HT-29 (cell line): ENCODE measurements around the gene SYT7. TPM values are rescaled to one million over a fixed set of nuclear protein-coding genes. Genes with fewer than 3 reads are reported as not detected.

ENCODE experiments used
- DNase-seq: peaks from one replicate; pipeline ENCODE4 v3.0.0-alpha.2; 2015; ENCODE audit warnings: low spot score
- total RNA-seq: library from RNA; depleted of rRNA; stranded (reverse); fragments of >200 nt; shearing (Covaris generic); gene quantifications from 2 replicates; pipeline ENCODE4 v1.2.3, GENCODE V29; 2014

The SYT7 gene
- total RNA-seq, 1 experiment from 2014 or later: 13.2 TPM

DNA sequence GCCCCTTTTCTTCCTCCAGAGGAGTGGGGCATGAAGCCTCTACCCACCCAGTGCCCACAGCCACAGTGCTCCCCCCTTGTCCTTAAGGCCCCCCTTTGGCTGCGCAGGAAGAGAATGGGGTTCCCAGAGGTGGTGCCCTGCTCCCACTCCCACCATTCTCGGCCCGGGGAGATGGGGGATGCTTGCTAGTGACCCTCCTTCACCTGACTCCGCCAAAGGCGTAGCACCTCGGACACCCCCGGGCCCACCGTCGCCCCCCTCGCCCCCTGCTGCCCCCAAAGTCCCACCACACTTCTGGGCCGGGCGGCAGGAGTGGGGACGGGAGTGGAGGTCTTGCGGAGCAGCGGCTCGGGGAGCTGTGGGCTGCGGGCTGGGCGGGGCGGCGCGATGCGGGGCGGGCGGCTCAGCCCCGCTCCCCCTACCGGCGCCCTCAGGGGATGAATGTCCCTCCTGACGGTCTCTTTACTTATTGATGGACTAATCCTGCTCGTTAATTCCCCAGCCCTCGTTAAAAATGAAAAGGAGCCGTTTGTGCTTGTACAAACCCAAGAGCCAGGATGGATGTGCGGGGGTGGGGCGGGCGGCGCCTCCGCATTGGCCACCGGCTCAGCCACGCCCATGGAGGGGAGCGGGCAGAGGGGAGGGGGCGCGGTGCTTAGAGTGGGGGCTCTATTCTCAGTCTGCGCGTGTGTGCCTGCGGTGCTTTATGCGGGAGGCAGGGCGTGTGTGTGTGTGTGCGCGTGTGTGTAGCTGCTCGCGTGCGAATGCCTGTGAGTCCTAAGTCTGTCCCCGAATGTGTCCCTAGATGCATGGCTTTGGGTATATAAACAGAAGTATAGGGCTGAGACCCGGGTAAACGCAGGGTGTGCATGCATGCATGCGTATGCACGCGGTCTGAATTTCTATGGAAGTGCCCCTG is 25.6 kb downstream of the SYT7 start:
- peak; percentile 31 for DNase-seq

DNA sequence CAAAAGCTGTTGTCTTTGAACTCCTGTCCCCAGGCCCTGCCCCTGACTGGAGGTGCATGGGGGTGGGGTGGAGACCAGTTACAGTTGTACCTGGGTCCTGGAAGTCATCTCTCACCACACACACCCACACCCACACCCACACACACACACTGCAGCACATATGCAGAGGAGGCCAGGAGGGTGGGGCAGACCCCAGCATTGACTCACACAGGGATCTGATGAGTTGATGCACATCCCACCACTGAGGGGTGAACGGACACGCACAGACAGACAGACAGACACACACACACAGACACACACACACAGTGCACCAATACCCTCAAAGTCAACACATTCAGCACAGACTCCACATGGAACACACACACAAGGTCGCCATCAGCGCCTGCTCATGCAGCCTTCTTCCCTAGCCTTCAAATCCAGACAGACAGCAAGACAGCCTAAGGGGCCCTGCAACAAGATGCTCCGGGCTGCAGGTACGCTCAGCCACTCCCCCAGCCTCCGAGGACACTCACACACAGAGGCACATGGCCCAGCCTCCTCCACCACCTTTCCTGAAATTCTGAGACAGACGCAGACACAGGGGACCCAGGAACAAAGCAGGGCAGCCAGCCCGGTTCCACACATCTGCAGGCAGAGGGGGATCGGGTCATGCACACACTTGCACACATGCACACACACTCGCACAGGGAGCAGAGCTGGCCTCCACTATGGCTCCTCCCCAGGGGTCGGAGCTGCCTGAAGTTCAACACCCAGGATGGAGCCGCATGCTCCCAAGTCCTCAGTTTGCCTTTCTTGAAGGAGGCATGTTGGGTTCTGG is 26.5 kb downstream of the SYT7 start:
- DNase-seq: no peak

DNA sequence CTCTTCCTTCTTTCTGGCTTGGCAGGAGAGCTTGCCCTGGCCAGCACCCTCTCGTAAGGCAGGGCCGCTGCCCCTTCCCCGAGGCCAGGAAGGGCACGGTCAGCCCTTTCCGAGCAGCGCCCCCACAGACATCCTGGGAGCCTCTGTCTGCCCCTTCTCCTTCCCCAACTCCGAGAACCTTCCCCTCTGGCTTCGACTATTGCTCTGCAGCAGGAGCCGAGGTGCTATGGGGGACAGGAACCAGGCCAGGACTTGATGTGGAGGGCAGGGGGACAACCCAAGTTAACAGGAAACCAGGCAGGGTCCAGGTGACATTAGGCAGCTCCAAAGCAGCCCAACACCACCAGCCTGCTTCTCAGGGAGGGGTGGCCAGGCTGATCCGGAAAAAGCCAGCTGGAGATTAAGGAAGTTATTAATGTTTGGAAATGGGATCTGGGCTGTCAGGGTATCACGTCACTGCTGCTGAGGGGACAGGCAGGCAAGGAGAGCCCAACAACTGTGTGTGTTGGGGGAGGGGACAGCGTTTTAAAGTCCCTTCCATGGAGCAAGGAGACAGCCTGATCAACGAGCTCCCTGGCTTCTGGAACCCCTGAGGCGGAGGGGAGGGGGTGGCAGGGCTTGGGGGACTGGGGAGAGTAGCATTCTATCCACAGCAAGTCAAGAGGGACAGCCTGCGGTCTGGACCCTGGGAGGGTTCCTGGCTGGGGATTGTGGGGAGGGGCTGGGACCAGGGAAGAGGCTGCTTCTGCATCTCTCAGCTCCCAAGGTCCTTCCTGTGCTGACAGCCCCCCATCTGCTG is 27.3 kb downstream of the SYT7 start:
- no peak for DNase-seq

DNA sequence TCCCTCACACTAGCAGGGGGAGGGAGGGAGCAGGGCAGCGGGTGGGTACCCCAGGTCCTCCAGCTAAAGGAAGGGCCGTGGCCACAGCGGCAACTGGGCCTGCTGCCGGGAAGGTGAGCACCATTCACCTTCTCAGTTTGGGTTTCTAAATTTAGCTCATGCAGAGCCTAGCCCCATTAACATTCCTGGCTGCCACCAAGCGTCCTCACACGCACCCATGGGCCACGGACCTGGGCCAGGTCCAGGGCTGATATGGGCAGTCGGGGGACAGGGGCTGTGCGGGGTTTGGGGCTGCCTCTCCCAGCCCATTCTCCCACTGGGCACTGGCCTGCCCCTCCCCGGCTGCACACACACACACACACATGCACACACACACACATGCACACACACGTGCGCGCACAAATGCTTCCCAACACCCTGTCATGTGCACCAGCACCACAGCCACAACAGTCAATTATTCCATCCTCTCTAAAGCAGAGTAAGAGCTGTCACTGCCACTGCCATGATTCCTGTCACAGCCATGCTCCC is 28.7 kb downstream of the SYT7 start:
- DNase-seq: no peak

DNA sequence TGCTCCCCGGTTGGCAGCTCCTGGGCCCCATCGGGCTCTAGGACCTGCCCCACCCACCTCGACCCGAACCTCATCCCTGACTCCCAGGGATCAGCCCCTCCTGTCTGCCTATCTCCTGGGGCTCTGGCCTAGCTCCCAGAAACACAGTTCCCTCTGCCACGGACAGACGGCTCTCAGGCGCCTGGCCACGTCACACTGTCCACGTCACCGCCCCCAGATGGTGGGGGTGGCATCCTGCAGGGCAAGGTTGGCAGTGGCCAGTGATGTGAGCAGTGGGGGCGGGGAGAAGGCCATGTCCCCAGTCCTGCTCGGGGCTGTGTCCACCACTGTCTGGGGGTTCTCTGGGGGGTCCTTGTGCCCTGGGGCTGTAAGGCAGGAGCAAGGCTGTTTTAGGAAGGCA is 29.2 kb downstream of the SYT7 start:
- peak; percentile 31 for DNase-seq

DNA sequence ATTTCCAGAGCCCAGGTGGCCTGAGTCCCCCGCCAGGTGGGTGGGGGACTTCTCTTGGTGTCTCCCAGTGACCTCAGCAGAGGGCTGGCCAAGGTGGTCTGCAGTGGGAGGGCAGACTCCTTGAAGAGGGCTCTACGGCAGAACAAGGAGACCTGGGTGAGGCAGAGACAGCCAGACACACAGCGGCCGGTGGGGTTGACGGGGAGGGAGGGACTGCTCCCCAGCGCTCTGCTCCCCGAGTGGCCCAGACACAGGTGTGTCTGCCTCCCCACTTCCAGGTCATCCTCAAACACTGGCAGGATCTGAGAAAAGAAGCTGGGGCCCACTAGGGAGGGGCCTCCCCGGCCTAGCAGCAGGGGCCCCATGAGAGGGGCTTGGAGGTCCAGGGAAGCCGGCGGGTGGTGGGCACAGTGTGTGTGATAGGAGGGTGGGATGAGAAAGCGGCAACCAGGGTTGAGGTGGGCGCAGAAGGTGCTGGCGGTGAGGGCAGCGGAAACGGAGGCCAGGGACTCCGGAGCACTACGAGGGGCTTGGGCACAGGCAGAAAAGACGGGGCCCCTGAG is 30.1 kb downstream of the SYT7 start:
- no peak for DNase-seq

DNA sequence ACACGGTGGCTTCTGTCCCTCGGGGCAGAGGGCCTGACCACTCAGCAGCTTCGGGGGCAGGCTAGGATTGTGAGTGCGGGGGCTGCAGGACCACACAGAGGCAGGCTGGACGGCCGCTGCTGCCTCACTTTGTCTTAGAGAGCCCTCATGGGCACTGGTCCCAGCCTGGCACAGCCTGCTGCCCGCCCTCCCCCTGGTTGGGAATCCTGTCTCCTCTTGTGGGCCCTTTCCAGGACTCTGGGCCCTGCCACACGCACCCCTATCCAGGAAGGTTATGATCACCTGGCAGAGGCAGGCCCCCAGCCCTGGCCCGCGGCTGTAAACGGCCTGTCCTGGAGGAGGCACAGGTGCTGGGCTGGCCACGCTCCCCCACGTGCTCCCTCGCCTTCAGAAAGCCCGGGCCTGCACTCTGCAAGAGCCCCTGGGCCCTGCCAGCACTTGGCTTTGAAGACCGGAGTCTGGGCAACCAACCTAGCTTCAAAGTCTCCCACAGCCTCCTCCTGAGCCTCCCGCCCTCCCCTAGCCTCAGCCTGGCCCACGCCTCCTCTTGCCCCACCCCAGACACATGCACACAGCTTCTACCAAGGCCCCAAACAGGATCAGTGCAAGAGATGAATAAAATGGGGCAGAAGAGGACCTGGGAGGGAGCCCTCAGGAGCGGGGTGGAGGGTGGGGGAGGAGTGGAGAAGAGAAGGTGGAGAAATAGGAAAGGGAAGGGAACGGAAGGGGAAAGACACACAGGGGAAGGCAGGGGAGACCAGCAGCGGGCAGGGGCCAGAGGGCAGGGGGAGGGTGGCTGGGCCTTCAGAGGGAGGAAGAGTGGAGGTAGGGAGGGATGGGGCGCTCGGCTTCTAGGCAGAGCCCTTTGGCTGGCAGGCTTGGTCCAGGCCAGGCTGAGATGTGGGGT is 31.0 kb downstream of the SYT7 start:
- DNase-seq: no peak

DNA sequence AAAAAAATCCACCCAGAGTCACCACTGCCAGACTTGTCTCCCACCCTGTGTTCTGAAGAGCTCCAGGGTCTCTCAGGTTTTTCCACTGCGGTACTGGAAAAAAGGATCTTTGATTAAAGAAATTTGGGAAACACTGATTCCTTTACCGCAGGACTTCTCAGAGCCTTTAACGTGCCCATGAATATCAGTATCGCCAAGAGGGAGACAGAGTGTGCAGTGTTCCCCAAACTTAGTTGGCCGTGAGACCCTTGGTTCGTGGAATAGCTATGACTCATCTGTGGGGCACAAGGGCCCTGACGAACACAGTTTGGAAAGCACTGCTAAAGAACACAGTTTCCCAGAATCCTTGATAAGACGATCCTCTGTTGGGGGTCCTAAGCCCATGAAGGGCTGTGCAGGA is 31.7 kb downstream of the SYT7 start:
- DNase-seq: no peak

DNA sequence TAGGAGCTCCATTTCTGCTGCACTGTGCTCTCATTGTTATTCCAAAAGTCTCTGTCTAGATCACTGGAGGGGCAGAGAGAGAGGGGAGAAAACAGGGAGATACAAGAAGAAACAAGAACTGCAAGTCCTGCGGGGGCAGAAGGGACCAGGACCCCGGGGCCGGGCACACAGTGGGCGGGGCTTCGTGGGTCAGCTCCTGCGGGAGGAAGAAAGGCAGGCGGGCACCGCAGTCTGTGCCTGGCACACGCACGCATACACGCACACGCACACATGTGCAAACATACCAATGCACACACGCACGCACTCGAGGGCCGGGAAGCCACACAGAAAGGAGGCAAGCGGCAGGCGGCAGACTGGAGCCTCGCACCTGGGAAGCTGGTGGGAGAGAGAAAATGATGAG is 33.6 kb downstream of the SYT7 start:
- DNase-seq: no peak

DNA sequence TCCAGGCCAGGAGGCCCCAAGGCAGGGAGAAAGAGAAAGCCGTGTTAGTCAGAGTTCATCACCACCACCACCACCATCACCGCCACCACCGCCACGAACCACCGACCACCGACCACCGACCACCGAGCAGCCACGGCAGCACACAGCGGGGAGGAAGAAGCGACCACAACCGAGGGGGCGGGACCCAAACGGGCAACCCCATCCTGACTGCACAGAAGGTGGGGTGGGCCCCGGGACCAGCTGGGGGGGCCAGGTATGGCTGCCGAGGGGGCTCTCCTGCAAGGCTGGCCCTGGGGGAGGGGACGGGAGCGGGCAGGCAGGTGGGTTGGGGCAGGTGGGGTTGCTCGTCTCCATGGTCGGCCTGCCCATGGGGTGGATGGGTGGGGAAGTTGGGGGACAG is 34.2 kb downstream of the SYT7 start:
- no peak for DNase-seq

DNA sequence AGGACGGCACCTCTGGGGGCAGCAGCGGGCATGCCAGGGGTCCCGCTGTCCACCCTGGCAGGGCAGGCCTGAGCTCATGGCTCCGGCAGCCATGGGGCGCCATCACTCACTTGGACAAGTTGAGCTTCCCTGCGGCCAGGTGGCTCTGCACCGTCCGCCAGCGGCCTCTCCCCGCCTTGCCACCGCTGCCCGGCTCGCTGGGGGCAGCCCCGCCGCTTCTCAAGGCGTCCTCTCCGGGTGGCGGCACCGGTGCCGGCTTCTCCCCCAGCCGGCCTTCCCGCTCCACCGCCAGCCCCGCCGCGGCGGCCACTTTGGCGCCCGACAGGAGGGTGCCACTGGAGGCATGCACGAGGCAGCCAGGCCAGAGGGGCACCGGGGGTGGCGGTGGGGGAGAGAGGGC is 35.0 kb downstream of the SYT7 start:
- DNase-seq: no peak

DNA sequence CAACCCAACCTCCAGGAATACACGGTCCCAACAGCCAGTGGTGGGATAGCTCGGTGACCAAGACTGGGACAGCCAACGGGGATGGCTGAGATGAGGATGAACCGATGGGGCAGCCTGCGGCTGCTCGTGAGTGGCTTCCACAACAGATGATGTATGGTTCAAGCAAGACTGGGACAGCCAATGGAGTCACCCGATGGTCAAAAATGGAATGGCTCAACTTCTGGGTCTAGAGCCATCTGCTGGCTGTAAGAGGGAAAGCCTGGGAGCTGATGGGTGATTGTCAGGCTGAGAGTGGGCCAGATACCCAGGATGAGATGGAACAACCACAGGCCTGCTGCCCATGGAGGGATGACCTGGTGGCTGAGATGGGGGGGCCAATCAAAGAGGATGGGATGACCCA is 35.5 kb downstream of the SYT7 start:
- DNase-seq: no peak

DNA sequence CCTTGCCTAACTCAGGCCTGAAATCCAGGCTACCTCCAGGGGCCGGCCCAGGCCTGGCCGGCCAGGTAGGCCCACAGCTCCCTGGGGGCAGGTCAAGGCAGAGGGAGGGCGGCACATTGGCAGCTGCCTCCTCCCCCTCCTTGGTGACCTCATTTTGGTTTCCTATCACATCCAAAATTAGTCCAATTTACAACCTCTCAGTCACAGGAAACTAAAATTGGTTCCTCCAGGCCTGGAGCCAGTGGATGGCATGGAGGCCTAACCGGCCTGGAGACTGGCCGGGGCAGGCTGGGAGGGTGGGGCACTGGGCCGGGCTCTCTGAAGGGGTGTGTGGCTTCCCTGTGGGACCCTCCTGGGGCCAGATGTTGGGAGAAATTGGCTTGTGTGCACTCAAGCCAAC is 36.4 kb downstream of the SYT7 start:
- no peak for DNase-seq

DNA sequence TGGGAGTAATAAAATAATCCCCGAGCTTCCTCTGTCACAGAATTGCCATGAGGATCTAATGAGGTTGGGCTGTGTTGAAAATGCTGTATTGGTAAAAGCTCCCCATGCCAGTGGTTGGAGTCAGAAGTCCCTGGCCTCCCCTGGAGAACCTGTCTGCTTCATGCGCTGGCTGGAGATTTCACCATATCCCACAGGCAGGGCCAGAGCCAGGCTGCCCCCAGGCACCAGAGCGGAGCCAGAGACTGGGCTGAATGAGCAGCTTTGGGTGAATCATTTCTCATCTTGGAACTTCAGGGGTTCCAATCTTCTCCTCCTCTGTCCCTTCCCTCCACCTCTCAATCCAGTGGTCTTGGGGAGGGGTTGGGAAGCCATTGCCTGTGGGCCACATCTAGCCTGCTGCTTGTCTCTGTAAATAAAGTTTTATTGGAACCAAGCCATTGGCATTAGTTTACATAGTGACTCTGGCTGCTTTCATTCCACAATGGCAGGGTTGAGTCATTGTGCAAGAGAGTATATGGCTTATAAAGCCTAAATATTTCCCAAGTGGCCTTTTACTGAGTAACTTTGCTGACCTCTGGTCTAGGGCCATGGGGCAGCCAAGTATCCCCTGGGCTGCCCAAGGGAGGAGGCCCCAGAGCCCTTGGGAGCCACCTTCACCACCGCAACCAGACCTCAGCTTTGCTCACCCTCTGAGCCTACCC is 37.1 kb downstream of the SYT7 start:
- DNase-seq: no peak

DNA sequence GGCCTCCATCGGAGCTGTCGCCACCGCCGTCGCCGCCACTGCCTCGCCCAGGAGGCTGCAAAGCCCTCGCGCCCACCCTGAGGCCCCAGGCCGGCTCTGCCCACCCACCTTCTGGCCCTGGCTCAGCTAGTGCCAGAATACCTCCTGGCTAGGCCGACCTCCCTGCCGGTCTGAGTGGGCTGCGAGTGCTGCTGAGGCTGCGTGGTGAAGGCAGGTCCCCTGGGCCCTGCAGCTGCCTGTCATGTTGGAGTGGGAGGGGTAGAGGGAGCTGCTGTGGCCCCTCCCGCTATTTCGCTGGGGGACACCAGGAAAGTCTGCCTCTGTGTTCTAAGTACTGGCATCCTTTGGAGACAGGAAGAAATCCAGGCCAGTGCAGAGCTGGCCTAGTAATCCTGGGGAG is 38.2 kb downstream of the SYT7 start:
- no peak for DNase-seq

DNA sequence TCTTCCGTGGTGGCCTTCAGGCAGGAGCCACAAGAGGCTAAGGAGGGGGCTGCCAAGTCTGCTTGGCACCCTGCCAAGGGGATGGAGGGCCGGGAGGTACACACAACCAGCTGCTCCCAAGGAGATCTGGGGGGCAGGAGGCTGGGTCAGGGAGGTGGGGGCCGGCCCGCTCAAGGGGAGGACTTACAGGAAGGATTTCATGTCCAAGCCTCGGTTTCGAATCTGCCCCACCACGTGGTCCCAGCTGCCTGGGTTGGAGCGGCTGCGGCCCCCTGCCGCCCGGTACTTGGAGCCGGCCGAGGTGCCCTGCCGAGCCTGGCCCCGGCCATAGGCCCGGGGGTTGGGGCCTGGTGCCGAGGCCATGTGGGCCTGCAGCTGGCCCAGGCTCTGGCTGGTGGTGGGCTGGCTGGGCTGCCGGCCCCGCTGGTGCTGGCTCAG is 38.8 kb downstream of the SYT7 start:
- DNase-seq: no peak

DNA sequence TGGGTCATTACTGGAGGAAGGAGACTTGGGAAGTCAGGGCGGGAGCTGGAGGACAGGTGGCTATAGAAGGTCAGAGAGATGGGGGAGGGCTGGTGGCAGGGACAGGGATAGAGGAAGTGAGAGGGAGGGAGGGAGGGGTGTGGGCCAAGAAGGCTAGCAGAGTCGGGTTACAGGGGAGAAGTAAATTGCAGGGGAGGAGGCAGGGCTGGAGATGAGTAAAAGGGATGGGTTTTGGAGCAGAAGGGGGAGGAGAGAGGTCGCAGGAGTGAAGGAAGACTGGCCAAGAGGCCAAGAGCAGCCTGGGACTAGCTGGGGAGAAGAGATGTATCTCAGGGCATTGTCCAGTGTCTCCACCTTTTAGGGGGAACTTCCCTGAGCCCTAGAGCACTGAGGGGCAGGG is 39.3 kb downstream of the SYT7 start:
- DNase-seq: no peak

DNA sequence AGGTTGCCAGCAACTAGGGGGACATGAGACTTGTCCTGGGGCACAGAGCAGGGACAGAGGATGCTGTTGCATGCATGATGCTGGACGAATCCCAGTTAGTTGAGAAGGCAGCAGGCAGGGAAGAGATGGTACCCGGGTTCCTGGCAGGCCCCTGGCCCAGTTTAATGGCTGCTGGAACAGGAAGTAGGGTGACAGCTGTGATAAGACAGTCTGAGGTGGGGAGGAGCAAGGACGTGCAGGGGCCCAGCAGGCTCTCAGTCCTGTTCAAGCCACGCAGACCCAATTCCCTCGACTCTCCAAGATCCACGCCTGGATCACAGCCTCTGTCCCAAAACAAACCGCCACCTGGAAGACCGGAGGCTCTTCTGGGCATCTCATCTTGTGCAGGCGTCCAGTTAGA is 40.3 kb downstream of the SYT7 start:
- no peak for DNase-seq

DNA sequence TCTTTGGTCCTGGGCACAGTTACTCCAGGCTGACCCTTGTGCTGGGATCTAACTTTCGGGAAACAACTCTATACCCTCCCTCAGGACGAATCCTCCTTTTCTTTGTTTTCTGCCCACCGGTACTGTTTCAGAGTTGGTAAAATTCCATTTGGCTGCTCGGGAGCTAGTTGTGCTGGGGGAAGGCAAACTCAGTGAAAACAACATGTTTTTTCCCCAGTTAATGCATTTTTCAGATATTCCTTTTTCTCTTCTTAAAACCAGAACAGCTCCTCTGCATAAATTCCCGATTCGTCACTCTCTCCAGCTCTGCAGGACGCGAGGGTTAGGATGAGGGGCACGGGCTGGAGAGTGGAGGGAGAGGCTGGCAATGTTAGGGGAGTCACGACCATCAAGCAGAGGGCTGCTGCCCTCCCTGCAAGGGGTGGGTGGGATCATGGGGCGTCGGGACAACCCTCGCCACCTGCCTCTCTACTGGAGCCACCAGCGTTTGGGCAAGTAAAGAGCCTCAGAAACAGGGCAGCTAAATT is 41.0 kb downstream of the SYT7 start:
- DNase-seq: no peak
